Loucy (cell line): ENCODE measurements around the gene ZNF865.
"Not testable (repeated sequence)": the region's sequence is repeated elsewhere in the genome, so short reads cannot be mapped to it uniquely, and the experiment has no call there.

Source experiments
- H2AFZ ChIP-seq: fragments of 200-600 bp; sonication (generic); 2 replicates; pipeline ENCODE4 v1.6.0; 2016; ENCODE audit warnings: antibody characterized with exemption, mild to moderate bottlenecking, low read length, moderate library complexity
- H3F3A ChIP-seq: fragments of 200-600 bp; 2 replicates; pipeline ENCODE4 v1.6.0; 2016; ENCODE audit warnings: antibody characterized with exemption, low read depth, mild to moderate bottlenecking
- H3K27me3 ChIP-seq: fragments of 200-600 bp; sonication (generic); 2 replicates; pipeline ENCODE4 v1.6.1; 2014; ENCODE audit warnings: low read length, mild to moderate bottlenecking; ENCODE audit not compliant: insufficient read depth, poor library complexity, severe bottlenecking
- H3K36me3 ChIP-seq: fragments of 200-600 bp; sonication (generic); 2 replicates; pipeline ENCODE4 v1.6.1; 2016; ENCODE audit warnings: low read length; ENCODE audit not compliant: insufficient read depth
- H3K4me1 ChIP-seq: fragments of 200-600 bp; sonication (generic); 2 replicates; pipeline ENCODE4 v1.5.1; 2014; ENCODE audit warnings: low read length, mild to moderate bottlenecking; ENCODE audit not compliant: insufficient read depth, poor library complexity, severe bottlenecking
- H3K4me2 ChIP-seq: fragments of 200-600 bp; sonication (generic); 2 replicates; pipeline ENCODE4 v1.6.0; 2014; ENCODE audit warnings: antibody characterized with exemption, low read length, low read depth, mild to moderate bottlenecking; ENCODE audit not compliant: poor library complexity, severe bottlenecking
- H3K4me3 ChIP-seq: fragments of 200-600 bp; sonication (generic); 2 replicates; pipeline ENCODE4 v1.5.1; 2014; ENCODE audit warnings: low read length, mild to moderate bottlenecking, mixed read lengths; ENCODE audit not compliant: poor library complexity, severe bottlenecking
- H3K79me2 ChIP-seq: fragments of 200-600 bp; sonication (generic); 2 replicates; pipeline ENCODE4 v1.6.1; 2014; ENCODE audit warnings: low read length; ENCODE audit not compliant: insufficient read depth
- H3K9ac ChIP-seq: fragments of 200-600 bp; sonication (generic); 2 replicates; pipeline ENCODE4 v1.6.0; 2014; ENCODE audit warnings: mild to moderate bottlenecking, low read depth, low read length, moderate library complexity; ENCODE audit not compliant: poor library complexity, severe bottlenecking
- H3K9me2 ChIP-seq: fragments of 200-600 bp; sonication (generic); replicated peaks from 2 replicates; pipeline ENCODE4 v1.6.1; 2016; ENCODE audit warnings: low read depth, low read length, mixed read lengths
- H3K9me3 ChIP-seq: fragments of 200-600 bp; sonication (generic); 2 replicates; pipeline ENCODE4 v1.6.1; 2014; ENCODE audit warnings: mild to moderate bottlenecking, antibody characterized with exemption, low read length, low read depth; ENCODE audit not compliant: insufficient read depth
- H4K20me1 ChIP-seq: fragments of 200-600 bp; sonication (generic); 2 replicates; pipeline ENCODE4 v1.6.0; 2014; ENCODE audit warnings: antibody characterized with exemption, low read length, mild to moderate bottlenecking; ENCODE audit not compliant: insufficient read depth, poor library complexity, severe bottlenecking
- CTCF ChIP-seq: fragments of 200-600 bp; sonication (generic); conservative IDR thresholded peaks from 2 replicates; pipeline ENCODE4 v1.5.1; 2014; ENCODE audit warnings: mild to moderate bottlenecking, antibody characterized with exemption, low read length
- EZH2phosphoT487 ChIP-seq: fragments of 200-600 bp; IDR thresholded peaks from 2 replicates; pipeline ENCODE4 v1.6.1; 2018; ENCODE audit warnings: antibody characterized with exemption, mild to moderate bottlenecking, moderate library complexity, borderline replicate concordance

ZNF865 gene

GRCh38 chr19:55566823-55567222, 38.6 kb upstream of the ZNF865 start:
- no peak overlapping the region for H3K9ac ChIP-seq
- H3K36me3 ChIP-seq = no peaks in the 10 kb centered on the region
- no peaks in the 10 kb centered on the region for H3K27me3 ChIP-seq
- H3K9me3 ChIP-seq = no peaks in the 10 kb centered on the region
- no peaks in the 10 kb centered on the region for H3F3A ChIP-seq
- no peak overlapping the region for H3K4me2 ChIP-seq
- no peak overlapping the region for H2AFZ ChIP-seq
- H3K9me2 ChIP-seq = no peaks in the 10 kb centered on the region
- no peaks in the 10 kb centered on the region for H3K79me2 ChIP-seq
- H3K4me1 ChIP-seq = no peaks in the 10 kb centered on the region
- H3K4me3 ChIP-seq = no peak overlapping the region
- no peak for TF ChIP-seq CTCF
- TF ChIP-seq EZH2phosphoT487 = no peak
- H4K20me1 ChIP-seq = no peaks in the 10 kb centered on the region

GRCh38 chr19:55567708-55568328, 37.6 kb upstream of the ZNF865 start:
- Histone ChIP-seq H3K36me3 (no peaks in the 10 kb centered on the region), H3F3A (no peaks in the 10 kb centered on the region), H3K4me3 (no peak overlapping the region), H4K20me1 (no peaks in the 10 kb centered on the region), H3K4me1 (no peaks in the 10 kb centered on the region), H3K27me3 (no peaks in the 10 kb centered on the region), H3K9ac (no peak overlapping the region), H3K4me2 (no peak overlapping the region), H2AFZ (no peak overlapping the region), H3K9me3 (no peaks in the 10 kb centered on the region), H3K9me2 (no peaks in the 10 kb centered on the region), H3K79me2 (no peaks in the 10 kb centered on the region)
- TF ChIP-seq CTCF (no peak), EZH2phosphoT487 (no peak)

- not testable (repeated sequence) for H3F3A ChIP-seq, H3K4me1 ChIP-seq, H3K27me3 ChIP-seq, H3K9me2 ChIP-seq, H3K4me3 ChIP-seq, H3K79me2 ChIP-seq, H4K20me1 ChIP-seq, H3K9me3 ChIP-seq, H3K4me2 ChIP-seq, H3K36me3 ChIP-seq, H3K9ac ChIP-seq, H2AFZ ChIP-seq
Observed at GRCh38 chr19:55569477-55569876, 36.0 kb upstream of the ZNF865 start.

- not testable (repeated sequence) for H4K20me1 ChIP-seq, H3K27me3 ChIP-seq, H3K9me2 ChIP-seq, H3K9me3 ChIP-seq, H3K4me2 ChIP-seq, H3K4me3 ChIP-seq, H3K9ac ChIP-seq, H3K4me1 ChIP-seq, H2AFZ ChIP-seq, H3K36me3 ChIP-seq, H3K79me2 ChIP-seq, H3F3A ChIP-seq
Observed at GRCh38 chr19:55573929-55574328, 31.5 kb upstream of the ZNF865 start.
